ENCODE measurements around the gene TSC2.

DNA sequence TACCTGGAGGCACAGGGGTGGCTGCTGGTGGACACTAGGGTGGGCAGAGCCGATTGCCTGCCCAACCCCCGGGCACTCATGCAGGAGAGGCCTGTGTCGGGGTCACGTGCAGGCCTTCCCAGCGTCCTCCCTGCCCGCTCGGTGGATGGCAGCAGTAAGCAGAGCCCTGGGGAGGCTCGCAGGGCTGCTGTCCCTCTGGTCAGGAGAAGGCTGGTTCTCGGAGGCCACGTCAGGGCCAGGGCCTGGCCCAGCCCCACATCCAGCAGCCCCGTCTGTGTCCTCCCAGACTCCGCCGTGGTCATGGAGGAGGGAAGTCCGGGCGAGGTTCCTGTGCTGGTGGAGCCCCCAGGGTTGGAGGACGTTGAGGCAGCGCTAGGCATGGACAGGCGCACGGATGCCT, 35.6 kb downstream of the TSC2 start:
- TF ChIP-seq EZH2 (IDR thresholded peaks at IDR 0.05; ENCODE audit: borderline replicate concordance) = no peak
- TF ChIP-seq, protein P1, sequence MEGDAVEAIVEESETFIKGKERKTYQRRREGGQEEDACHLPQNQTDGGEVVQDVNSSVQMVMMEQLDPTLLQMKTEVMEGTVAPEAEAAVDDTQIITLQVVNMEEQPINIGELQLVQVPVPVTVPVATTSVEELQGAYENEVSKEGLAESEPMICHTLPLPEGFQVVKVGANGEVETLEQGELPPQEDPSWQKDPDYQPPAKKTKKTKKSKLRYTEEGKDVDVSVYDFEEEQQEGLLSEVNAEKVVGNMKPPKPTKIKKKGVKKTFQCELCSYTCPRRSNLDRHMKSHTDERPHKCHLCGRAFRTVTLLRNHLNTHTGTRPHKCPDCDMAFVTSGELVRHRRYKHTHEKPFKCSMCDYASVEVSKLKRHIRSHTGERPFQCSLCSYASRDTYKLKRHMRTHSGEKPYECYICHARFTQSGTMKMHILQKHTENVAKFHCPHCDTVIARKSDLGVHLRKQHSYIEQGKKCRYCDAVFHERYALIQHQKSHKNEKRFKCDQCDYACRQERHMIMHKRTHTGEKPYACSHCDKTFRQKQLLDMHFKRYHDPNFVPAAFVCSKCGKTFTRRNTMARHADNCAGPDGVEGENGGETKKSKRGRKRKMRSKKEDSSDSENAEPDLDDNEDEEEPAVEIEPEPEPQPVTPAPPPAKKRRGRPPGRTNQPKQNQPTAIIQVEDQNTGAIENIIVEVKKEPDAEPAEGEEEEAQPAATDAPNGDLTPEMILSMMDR (IDR thresholded peaks at IDR 0.05; ENCODE audit: poor library complexity) = no peak

Data from hepatocyte (in vitro differentiated cells).